CD4-positive, alpha-beta T cell treated with Interleukin-21 for 1 hour (primary cell): ENCODE measurements around the gene TBC1D2B.
"Not testable (repeated sequence)": the region's sequence is repeated elsewhere in the genome, so short reads cannot be mapped to it uniquely, and the experiment has no call there.

Experiments used
- DNase-seq: peaks from one replicate; pipeline ENCODE4 v3.0.0-alpha.2; 2020

TBC1D2B gene

DNA sequence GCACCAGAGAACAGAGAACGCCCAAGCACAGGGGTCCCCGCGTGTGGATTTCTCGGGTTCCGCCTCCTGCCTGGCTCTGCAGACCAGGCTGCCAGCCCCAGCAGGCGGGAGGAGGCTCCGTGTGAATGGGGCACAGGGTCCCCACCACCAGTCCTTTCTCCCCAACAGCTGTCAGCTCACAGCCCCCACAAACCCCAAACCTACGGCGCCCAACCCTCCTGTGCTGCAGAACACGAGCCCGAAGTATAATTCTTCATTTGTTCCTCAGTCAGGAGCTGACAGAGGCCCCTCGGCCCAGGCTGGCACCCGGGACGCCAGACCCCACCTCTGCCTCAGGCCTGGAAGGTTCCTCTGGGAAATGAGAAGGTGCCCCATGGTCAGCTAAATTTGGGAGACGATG lies 78.0 kb downstream of the TBC1D2B start:
- DNase-seq = no peak

DNA sequence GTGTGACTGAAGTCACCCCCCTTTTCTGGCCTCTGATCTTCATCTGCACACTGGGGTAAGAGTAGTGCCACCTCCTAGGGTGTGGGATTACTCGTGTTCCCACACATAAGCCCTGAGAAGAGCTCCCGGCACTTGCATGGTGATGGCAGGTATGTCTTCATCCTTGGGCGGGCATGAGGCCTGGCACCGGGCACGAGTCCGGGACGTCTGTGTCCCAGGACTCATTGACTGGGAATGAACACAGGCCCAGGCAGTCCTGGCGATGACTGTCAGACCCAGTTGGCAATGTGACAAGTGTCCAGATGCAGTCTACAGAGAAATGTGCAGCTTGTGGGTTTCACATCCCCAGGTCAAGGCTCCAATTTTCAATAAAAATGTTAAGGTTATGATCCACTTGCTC lies 78.9 kb downstream of the TBC1D2B start:
- DNase-seq = no peak

DNA sequence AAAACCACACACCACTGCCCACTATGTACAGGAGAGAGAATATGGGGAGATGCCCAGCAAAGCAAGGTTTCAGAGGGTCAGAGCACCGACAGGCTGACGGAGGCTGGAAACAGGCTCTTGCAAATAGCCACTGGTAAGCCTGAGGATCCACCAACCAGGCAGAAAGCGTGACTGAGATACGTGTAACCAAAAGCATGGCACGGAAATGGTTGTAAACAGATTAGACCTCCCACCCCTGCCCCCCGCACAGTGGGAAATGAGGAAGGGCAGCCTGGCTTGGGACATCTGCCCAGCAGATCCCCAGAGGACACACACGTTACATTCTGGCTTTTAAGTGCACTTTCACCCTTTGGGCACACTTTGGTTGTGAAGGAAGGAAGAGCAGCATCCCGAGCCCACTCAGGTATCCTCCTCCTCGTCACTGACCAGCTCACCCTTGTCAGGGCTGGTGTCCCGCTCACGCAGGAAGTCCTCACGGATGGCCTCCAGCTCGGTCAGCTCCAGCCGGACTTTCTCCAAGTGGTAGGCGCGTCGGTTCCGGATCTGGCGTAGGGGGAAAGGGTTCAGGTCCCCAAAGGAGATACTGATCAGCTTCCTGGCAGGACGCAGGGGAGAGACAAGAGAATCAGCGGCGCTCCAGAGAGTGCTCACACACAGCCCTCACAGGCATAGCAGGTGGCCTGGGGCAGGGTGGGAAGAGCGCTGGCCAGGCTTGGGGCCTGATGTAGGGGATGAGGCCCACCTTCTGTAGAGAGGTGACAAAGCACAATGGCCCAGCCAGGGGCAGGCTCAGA lies 79.6 kb downstream of the TBC1D2B start:
- not testable (repeated sequence) for DNase-seq

DNA sequence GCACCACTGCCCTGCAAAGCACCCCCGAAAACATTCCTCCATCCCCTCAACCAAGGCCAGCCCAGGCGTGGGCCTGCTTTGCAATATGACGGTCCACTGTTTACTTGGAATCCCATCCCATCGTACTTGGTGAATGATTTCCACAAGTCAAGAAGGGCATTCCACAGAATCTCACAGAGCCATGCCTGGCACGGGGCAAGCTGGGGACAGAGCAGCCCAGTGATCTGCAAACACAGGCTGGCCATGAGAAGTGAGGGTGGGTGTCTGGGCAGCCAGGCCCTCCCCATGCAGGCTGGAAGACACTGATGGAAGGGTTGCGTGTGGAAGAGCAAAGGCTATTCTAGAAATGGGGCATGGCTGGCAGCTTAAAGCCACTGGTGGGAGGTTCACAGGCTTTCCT lies 80.3 kb downstream of the TBC1D2B start:
- not testable (repeated sequence) for DNase-seq

DNA sequence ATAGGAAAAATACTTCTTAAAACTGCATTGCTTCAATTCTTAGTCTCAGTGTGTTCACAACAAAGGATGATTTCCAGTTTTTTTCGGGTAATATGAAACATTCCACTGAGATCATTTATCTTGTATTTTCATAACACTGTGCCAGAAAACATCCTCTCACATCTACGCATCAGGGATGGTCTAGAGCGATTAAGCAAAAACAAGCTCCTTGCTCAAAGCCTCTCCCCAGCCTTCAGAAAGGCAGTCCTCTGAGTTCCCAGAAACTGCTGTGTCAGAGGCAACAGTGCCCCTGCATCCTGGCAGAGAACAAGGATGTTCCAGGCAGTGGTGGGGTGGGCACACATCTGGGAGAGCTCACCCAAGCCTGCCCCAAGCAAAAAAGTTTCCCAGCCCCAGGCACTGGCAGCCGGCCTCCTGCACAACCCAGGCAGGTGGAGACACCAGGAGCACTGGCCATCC lies 80.8 kb downstream of the TBC1D2B start:
- DNase-seq = not testable (repeated sequence)

DNA sequence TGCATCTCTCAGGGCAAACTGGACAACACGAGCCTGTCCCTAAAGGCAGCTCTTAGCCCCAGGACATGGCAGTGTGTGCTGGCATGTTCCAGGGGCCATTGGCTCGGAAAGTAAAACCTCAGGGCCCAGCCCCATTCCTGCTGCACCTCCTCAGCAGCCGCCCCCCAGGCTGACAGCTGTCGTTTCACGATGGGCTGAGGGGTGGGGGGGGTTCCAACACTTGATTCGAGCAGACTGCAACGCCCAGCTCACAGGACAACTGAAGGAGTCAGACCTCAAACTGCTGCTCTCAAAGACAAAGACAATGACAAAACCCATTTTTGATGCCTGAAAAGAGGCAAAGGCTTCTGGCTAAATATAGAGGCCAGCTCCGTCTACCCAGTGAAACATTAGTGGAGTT lies 81.3 kb downstream of the TBC1D2B start:
- DNase-seq = not testable (repeated sequence)

DNA sequence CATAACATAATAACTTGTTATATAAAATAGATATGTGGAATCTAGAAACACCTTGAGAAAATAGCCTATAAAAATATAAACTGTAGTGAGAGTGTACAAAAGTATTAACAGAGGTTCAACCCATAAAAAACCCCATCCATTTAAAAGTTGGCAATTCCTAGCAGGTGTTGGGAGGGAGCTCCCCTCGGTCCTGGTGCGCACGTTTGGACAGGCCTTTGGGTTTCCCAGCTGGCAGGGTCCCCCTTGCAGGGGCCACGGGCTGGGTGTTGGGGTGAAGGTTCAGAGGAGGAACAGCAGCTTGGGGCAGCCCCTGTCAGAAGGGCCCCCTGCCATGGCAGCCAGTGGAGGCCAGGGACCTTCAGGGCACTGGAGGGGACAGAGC lies 82.0 kb downstream of the TBC1D2B start:
- DNase-seq = not testable (repeated sequence)

DNA sequence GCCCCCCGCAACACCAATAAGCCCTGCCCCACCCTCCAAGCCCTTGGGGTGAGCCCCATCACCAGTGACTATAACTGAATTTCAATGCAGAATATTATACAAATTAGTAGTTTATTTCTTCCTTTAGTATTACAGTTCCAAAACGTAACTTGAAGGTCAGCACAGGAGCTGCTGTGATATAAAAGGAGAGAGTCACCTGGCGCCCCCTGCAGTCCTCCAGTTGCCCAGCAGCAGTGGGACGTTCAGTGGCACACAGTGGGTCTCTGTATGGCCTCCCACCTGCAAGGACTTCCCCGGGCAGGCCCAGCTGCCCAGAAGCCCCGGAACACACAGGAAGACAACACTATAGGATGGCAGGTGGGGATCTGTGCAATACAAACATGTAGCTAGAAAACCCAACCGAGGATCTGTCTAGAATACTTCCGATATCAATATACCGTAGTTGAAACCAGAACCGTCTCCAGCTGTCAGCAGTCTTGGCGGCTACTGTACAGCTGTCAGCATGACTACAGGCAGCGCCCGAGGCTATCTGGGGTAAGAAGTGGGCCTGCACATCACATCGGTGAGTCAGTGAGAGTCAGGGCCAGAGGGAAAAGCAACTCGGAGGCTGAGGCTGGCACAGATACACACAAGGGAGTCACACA lies 82.5 kb downstream of the TBC1D2B start:
- peak; percentile 5 for DNase-seq

DNA sequence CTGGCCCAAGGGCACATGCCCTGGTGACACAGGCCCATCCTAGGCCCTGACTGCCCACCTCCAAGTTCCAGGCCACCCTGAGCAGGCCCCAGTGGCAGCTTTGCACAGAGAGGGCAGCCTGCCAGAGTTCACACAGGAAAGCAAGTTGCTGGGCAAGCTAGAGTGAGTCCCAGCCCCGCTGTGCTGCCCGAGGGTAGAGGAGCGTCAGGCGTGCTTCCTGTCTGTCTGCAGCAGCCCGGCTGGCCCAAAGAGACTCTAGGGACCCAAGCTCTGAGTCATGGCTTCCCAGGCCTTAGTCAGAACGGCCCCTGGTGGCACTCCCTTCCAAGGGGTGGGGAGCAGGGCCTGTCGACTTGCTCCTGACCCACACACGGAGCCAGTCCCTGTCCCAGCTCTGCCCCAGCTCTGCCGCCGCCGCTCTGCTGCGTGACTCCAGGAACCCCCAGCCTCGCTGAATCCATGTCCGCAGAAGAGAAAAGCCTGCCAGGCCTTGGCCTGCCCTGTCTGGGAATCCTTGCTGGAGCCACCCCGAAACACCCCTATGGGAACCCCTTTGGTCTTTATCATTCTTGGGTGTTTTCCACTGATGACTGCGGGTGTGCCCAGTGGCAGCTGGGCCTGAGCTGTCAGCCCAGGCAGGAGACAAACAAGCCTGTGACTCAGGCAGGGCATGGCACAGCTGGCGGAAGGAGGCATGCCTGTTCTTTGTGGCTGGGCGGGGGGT lies 83.4 kb downstream of the TBC1D2B start:
- DNase-seq = not testable (repeated sequence)

DNA sequence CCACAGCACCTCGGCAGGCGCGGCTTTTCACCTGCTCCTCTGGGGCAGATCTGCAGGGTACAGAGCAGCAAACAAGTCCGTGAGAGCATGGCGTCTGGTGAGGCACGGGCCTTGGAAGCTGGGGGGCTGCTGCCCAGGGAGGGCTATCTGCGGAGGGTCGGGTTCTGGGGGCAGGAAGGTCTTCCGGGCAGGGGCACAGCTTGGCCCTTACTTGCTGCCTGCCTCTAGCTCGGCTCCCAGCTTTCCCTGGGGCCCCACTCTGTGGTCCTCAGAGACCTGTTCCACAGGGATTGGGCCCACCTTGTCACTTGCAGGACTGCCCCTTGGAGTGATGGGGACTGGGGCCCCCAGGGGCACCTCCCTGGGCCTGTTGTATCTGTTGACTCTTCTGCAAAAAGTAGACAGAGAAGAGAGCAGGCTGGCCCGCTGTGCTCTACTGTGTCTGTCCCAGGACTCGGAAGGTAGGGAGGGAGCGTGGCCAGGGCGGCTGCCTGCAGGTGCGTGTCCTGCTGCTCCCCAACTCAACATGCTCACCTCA lies 84.1 kb downstream of the TBC1D2B start:
- DNase-seq = no peak

DNA sequence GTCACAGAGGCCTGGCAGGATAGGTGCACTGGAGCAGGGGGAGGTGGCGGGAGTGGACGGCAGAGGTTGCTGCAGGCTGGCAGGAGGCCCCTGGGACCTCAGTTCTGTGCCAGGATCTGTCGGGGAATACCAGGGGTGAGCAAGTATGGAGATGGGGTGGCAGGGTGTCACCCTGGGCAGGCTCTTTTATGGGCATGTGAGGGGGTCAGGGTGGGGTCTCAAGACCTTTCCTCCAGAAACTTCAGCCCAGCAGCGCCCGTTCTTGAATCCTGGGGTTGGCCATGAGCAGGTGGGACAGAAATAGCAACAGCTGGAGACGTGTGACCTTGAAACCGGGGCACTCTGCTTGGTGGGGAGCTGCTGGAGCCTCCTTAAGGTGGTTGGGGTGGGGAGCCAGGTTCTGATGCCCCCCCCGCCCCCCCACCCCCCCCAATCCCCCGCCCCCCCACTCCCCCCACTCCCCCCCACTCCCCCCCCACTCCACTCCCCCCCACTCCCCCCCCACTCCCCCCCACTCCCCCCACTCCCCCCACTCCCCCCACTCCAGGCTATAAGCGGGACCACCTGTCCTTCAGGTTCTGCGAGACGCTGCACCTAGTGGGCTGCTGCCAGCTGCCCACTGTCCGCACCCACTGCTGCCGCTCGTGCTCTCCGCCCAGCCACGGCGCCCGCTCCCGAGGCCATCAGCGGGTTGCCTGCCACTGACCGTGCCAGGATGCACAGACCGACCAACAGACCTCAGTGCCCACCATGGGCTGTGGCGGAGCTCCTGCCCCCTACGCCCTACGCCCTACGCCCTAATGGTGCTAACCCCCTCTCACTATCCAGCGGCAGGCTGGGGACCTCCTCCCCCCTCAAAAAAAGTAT lies 84.9 kb downstream of the TBC1D2B start:
- no peak for DNase-seq

DNA sequence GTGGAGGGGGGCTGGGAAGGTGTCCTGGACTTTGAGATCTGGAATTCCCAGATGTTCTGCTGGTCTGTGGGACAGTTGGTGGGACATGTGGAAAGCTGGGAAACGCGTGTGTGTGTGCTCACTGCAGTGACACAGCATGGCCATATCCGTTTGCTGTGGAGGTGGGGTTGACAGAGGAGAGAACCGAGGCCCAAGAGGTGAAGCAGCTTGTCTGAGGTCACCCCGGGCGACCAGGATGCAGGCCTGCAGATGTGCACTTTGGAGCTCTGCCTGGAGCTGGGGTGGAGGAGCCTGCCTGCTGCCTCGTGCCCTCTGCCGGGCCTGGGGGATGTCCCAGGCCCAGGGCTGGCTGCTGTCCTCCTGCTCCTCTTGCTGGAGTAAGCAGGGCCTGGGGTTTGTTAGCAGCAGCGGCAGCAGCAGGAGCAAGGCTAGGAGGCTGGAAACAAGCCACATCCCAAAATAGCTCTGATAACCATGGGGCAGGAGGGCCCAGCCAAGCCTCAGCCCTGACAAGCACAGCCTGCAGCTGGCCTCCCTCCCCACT lies 85.8 kb downstream of the TBC1D2B start:
- not testable (repeated sequence) for DNase-seq

DNA sequence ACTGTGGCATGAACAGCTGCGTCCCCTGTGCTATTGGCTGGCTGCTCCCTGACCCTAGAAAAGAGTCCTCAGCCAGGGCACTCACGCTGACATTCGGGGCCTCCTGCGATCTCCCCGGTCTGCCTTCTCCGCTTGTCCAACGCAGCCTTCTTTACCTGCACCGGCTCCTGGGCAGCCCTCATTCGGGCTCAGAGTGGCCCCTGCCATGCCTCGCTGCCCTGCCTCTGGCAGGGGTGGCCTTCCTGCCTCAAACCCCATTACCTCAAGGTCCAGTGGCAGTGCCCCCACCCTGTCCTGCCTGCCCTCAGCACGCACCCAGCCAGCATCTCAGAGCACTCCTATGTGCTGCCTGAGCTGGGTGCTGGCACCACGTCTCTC lies 86.5 kb downstream of the TBC1D2B start:
- no peak for DNase-seq

DNA sequence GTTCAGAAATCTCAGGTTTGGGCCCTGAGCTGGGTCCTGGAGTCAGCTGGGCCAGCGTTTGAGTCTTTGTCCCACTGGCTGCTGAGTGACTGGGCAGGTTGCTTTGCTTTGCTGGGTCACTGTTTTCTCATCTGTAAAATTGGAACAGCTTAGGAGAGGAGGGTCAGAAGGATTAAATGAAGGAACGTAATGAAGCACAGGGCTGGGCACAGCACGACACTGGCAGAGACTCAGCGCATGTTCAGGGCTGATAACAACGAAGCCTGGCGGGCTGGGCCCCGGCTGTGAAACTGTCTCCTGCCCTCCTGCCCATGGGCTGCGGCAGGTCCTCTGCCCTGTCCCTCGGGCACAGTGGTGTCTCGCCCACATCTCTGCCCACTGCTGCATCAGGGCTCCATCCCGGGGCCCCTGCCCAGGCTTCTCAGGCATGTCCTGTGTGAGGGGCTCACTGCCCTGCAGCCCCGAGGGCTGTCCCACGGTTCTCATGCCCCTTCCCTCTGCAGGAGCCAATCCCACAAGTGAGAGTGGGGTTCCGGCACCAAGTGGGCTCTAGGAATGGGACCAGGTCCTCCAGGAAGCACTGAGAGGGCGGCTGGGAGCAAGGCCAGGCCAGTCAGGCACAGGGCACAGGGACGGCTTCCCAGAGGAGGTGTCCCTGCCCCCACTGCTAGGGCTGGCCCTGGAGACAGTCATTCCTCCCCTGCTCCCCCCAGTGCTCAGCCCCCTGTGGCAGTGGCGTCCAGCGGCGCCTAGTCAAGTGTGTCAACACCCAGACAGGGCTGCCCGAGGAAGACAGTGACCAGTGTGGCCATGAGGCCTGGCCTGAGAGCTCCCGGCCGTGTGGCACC lies 88.0 kb downstream of the TBC1D2B start:
- DNase-seq = no peak

DNA sequence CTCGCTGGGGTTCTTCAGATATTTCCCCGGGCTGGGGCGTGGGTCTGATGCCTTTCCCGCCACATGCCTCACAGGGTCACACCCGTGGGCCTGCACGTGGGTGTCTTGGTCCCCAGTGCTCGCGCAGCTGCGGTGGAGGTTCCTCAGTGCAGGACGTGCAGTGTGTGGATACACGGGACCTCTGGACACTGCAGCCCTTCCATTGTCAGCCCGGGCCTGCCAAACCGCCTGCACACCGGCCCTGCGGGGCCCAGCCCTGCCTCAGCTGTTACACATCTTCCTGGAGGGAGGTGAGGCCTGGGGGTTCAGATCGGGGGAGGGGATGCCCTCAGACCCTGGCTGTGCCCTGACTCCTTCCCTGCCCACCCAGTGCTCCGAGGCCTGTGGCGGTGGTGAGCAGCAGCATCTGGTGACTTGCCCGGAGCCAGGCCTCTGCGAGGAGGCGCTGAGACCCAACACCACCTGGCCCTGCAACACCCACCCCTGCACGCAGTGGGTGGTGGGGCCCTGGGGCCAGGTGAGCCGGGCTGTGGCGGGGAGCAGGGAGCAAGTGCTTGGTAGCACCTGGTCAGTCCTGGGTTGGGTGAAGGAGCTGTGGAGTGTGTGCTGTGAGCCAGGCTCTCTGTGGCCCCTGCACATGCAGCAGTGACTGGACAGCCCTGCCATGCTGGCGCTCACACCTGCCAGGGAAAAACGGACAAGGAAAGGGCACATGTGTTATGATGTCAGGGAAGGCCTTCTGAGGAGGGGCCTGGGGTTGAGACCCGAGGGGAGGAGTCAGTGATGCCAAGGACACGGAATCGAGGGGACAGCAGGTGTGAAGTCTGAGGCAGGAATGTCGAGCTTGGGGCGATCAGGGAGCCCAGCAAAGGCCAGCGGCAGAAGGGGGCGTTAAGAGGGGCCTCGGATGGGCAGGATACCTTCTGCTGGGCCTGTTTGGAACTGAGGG lies 88.9 kb downstream of the TBC1D2B start:
- DNase-seq = no peak

DNA sequence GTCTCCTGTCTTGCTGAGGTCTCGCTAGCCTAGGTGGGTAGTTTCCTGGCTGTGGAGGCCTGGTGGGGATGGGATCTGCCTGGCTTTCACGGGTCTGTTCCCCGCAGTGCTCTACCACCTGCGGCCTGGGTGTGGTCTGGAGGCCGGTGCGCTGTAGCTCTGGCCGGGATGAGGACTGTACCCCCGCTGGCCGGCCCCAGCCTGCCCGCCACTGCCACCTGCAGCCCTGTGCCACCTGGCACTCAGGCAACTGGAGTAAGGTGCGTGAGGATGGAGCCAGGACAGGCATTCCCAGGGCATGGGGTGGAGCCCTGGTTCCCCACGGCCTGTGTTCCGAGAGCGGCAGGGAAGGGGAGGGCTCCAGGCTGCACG lies 89.8 kb downstream of the TBC1D2B start:
- not testable (repeated sequence) for DNase-seq

DNA sequence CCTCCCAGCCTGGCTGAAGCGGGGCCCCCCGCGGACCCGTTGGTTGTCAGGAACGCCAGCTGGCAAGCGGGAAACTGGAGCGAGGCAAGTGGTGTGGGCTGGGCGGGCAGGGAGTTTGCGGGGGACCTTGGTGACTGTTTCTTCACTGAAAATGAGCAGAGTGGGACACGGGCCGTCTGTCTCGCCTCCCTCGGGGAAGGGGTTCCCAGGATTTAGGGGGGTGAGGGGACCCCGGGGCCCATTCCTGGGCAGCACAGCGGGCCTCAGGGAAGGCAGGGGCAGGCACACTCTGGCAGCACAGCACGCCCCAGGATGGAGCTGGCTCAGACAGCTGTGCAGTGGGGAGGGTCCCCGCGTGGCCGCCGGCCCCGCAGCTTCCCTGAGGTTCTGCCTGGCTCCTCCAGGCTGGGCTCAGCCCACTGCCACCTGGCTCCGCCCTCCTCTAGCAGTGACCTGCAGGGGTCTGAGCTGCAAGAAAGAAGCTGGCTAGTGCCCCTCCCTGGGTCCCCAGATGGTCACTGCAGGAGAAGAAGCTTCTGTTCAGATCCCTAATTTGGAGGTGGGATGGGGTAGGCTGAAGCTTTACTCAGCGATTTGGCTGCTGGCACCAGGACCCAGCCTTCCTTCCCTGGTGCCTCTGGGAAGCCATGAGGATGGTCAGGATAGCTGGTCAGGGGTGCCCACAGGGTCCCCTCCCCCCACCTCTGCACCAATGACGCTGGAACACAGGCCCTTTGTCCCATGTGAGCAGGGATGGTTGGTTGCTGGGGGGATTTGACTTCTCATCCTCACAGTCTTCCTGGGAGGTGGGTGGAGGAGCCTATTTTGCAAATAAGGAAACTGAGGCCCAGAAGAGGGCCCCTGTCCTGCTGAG lies 90.4 kb downstream of the TBC1D2B start:
- no peak for DNase-seq

DNA sequence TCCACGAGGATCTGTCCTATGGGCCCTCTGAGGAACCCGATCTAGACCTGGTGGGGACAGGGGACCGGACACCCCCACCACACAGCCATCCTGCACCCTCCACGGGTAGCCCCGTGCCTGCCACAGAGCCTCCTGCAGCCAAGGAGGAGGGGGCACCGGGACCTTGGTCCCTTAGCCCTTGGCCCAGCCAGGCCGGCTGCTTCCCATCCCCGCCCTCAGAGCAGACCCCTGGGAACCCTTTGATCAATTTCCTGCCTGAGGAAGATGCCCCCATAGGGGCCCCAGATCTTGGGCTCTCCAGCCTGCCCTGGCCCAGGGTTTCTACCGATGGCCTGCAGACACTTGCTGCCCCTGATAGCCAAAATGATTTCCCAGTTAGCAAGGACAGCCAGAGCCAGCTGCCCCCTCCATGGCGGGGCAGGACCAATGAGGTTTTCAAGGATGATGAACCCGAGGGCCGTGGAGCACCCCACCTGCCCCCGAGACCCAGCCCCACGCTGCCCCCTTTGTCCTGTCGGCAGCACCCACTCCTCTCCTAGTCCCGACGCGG lies 91.5 kb downstream of the TBC1D2B start:
- no peak for DNase-seq
